ENCODE results near the gene REEP3.

Gene REEP3

DNA sequence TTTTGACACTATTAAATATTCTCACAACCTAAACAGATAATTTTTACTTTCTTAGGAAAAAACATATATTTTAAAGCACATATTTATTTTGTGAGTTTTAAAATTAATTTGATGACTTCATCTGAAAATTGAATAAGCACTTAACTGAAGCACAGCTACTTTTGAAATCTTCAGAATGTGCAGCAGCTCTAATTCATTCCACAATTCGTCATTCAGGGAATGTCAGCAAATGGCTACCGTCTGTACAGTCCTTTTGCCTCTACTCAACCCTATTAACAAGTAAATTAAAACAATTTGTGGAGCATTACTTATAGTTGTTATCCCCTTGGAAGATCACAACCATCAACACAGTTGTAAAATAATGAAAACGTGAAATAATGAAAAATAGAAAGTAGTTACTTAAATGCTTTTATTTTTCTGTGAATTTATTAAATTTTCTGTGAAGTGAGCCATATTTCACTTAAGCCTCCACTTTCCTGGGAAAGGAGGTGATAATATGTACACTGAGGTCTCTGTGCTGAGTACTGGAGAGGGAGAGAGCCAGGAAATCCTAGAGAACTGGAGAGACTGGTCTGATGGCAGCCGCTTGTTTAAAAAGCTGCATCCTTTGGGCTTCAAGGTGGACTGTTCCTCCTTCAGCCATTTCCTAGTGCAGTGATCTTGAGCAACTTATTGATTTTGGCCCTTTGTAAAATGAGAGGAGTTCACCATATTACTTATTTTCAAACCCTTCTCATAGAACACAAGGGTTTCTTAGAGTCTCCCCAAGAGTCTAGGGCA, 70.6 kb downstream of the REEP3 start:
- DNase-seq, result no peak

DNA sequence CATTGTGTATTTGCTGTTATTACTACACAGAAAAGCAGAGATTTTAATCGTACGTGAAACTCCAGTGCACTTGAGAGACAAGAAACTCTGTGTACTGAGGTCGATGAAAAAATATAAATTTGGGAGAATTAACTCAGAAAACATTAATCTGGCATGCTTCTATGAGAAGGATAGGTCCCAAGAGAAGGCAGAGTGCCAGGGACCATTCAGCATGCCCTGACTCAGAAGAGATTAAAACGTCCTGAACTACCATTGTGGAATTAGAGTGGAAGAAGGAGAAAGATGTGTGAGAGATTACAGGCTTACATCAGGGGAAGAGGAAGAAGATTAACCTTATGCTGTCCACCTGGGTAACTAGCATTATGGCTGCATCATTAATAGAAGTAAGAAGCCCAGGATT, 72.4 kb downstream of the REEP3 start:
- no peak for DNase-seq

DNA sequence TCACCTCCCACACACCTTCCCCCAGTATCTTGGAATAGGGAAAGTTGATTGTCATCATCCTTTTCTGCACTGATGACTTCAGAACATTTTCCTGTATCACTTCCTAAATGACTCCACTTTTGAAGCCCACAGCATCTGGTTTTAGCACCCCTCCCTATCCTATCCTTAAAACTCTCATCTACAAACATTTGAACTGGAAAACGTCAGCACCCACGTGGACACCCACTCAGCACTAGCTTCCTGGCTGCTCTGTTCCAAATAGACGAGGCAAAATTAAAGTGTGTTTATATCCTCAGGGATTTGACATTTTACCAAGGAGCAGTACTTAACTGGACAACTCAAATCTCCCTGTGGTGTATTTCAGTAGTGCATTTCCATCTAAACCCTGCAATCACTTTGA, 73.9 kb downstream of the REEP3 start:
- no peak for DNase-seq

DNA sequence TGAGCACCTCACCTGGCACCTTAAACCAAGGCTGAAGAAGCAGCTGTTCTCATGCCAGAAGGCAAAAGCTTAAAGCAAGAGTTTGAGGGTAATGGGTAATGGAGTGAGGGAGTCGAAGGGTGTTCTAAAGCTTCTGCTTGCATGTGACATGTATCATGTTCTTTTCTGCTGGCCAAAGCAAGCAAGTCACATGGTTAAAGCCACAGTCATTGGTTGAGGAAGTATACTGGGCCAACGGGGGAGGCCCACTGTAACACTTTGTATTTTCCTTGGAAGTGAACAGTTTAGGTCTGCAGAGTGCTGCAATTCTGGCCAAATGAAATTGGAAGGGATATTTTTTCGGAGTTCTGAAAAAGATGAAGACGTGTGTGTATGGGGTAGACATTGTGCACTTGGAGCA, 75.7 kb downstream of the REEP3 start:
- DNase-seq, result no peak

DNA sequence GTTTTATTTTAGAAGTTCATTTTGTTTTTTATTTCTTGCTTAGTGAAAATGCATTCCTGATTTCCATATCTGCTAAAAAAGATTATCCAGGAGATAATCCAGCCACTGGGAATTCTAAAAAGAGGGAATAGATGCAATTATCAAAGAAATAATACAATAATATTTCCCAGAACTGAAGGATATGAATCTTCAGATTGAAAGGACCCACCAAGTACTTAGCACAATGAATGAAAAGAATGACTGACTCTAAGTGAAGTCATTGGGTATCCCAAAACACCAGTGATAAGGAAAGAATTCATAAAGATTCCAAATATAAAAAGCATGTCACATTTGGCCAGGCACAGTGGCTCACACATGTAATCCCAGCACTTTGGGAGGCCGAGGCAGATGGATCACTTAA, 79.3 kb downstream of the REEP3 start:
- no peak for DNase-seq

DNA sequence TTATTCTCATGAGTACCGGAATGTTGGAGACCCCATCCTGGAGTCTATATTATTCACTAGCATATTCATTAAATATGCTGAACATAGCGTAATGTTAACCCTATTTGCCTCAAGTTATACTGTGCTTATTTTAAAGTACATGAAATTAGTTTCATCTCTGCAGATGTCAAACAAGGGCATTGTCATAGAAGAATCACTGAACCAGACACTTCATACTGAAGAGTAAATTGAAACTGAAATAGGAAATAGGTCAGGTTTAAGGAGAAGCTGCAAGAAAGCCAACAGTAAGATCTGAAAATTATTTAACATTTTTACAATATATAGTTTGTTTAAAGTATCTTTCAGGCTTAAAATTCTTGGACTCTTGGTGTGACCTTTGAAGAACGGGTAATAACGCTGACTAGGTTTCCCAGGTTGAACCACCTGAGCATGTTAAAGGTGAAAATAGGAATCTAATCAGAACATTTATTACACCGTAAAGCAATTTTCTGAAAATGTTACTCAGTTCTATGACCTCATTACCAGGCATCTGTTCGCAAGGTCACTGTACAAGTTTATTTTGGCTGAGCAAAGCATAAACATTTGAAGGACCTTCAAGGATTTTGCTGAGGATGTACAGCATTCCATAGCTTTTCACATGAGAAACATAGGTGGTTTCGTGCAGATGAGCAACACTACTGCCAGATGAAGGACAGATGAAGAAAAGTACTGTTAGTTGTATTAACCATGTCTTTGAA, 82.7 kb downstream of the REEP3 start:
- no peak for DNase-seq

DNA sequence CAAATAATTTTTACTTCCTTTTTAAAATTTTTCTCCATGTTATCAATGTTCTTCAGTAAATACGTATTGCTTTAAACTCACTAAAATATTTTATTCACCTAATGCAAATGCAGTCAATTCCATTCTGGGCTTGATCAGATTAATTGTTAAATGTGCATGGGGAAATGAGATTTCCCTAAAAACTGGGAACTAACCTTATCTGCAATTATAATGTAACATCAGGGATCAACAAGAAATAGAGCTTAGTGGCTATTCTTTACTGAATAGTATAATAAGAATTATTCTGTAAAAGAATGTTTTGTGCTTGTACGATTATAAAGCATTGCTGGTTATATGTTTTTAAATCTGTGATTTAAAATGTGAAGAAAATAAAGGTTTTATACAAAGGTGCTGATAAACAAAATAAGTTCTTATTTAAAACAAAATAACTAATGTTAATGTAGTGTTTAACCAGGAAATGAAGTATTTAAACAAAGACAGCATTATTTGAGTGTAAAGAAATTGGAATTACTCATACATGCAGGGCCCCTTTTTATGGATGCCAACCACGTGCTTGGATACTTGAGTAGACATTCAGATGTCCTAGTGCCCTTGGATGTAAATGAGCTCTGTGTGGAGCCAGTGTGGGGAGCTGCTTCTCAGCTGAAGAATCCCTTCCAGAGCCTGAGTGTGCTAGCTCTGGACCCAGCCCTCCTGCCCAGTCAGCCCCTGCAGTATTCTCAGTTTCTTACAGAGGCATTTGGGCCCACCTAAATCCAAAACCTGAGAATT, 84.2 kb downstream of the REEP3 start:
- no peak for DNase-seq

DNA sequence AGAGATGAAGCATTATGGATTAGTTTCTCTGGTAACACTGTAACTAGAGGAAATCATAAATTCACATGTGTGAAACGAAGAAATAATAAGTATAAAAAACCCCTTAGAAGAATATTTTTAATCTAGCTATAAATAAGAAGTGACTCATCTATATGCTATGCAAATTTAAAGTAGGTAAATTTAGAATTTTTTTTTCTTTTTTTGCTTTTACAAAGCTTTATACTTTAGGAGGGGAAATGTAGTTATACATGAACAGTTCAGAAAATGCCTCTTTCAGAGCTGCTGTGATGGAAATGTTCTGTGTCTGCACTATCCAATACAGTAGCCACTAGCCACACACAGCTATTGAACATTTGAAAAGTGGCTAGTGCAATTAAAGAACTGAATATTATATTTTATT, 87.3 kb downstream of the REEP3 start:
- no peak for DNase-seq

DNA sequence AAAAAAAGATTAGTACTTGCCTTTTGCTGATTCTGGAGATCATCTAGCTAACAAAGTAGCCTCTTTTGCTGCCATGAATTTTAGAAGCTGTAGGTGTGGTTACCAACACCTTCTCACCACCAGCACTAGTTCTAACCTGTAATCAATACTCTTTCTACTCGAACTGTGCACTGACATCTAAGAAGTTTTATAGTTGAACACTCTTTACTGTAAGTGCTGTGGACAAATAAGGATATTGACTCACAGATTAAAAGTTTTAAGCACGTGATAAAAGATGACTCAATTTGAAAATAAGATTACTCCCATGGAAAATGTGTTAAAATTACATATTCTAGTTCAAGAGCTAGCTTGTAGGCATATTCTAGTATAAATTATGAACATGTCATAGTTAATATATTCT, 89.9 kb downstream of the REEP3 start:
- DNase-seq, result no peak

DNA sequence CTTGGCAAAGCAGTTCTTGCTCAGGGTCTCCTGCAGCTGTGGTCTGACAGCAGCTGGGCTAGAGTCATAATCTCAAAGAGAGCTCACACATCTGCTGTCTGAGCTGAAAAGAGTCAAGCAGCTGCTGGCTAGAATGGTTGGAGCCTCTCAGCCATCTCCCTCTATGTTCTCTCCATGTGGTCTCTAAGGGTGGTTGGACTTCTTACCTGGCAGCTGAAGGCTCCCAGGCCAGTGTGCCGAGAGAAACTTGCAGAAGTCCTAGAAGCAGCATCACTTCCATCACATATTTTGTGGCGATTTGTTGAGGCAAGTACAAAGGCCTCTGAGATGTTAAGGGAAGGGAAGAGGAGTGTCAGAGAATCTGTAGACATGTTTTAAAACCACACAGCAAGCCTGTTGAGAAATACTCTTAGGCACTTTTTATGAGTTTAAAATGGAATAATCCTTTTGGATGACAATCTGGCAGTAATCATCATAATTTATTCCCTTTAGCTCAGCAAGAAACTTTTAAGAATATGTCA, 93.2 kb downstream of the REEP3 start:
- DNase-seq, result no peak

DNA sequence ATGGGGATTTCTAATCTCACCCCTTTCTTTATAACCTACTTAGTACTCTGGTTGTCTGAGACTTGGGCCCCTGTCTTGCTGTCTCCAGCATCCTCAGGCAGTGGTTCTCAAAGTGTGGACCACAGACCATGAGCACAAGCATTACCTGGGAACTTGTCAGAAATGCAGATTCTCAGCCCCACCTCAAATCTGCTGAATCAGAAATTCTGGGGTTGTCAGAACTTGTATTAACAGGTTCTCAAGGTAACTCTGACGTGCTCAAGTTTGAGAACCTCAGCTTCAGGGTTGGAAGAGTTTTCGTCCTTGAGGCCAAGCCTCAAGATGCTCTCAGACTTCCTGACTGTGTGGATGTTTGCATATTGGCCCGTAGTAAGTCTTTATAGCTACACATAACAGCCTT, 97.4 kb downstream of the REEP3 start:
- DNase-seq, result no peak

DNA sequence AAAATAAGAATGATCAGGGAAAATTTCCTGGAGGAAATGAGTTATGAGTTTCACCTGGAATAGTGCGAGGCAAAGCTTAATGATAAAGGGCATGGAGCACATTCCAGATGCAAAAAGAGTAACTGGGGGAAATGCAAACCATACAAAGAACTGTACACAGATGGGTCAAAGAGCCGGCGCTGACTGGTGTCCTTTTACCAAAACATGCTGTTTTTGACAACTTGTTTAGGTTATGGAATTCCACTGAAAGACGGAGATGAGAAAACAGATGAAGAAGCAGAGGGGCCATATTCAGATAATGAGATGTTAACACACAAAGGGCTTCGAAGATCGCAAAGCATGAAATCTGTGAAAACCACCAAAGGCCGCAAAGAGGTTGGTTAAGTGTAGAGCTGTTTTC, 98.2 kb downstream of the REEP3 start:
- DNase-seq, result no peak

DNA sequence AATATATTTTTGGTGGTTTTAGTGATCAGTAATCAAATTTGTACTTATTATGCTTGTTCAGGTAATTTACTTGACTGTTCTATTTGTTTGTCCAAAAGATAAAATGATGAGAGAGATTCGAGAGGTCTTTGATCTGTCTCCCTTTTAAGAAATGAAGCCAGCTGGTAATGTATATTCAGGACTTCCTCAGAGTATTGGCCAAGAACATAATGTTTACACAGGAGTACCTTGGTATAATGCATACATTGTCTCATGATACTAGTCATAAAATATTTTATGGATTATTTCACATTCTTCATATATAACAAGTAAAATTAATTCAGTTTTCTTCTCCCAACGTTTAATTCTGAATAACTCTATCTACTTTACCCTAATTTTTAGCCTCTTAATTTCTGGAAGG, 100.9 kb downstream of the REEP3 start:
- DNase-seq, result no peak

DNA sequence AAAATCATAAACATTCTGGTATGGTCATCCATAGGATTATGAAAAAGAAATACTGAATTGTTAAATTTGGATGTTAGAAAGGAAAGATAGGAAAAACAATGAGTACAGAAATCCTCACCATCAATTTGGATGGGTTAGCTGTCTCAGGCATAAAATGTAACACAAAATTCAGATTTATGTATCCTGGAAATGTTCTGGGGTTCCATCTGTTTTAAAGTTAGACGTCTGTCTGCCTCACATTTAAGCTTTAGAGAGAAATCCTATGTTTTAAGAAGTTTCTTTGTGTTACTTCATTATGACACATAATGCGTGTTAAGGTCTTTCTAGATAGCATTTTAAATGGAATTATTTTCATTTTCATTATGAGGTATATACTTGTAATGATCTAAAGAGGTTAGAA, 103.5 kb downstream of the REEP3 start:
- no peak for DNase-seq

DNA sequence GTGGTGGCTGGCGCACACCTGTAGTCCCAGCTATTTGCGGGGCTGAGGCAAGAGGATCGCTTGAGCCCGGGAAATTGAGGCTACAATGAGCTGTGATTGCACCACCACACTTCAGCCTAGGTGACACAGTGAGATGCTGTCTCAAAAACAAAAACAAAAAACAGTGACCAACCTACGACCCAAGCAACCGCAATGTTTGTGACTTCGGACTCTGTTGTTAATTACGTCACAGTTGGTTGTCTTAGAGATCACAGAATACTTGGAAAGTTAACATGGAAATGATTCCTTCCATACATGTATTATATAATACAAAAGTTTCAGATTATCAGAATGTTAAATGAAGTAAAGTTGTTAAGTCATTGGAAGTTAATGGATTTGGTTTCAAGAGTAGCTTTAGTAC, 106.2 kb downstream of the REEP3 start:
- no peak for DNase-seq

DNA sequence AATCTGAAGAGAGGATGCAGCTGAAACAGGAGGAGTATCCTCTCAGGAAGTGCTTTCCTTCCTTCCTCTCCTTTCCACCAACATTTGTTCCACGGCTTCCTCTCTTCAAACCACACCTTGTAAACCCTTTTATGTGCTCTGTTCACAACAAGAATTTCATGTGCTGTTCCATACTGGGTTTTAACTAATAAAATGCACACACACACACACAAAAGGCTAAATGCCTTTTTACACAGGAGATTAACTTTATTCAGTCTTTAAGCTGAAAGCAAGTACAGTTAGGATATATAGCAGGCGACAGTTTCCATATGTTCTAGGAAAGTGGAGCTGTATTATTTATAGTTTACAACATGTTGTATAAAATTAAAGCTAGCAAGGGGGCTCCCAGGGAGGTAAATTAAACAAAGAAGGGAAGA, 106.7 kb downstream of the REEP3 start:
- no peak for DNase-seq

DNA sequence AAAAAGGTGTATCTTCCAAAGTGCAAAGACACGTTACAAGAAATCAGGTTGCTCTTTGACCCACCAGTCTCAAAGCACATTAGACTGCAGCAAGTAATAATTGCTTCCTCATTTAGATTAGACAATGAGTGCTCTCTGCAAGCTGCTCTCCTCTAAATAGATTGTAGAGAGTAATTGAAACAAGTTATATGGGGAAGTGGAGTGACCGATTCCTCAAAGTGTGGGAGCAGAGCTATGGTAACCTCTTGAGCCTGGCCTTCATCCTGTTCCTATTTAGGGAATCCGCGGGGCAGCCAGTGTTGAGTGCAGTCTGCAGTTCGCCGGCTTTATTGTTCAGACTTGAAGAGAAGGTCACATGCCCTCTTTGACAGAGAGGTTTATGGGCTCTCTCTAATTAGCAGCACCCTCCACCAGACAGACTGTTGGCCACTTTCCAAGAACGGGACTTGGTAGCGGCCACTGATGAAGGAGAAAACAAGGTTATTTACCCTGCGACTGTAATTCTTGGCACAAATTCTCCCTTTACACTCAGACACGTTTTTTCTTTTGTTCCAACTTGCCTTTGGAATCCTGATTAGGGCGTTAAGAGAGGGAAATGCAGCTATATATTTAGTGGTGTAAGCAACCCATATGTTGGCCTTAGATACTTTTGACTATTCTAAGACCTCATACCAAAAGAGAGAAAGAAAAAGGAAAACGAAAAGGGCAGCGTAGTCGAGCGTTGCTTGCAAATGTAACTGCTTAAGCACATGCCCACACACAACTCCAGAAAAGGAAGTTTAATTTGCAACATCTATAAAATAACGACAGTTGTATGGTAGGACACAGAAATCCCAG, 107.5 kb downstream of the REEP3 start:
- peak; percentile 29 for DNase-seq

DNA sequence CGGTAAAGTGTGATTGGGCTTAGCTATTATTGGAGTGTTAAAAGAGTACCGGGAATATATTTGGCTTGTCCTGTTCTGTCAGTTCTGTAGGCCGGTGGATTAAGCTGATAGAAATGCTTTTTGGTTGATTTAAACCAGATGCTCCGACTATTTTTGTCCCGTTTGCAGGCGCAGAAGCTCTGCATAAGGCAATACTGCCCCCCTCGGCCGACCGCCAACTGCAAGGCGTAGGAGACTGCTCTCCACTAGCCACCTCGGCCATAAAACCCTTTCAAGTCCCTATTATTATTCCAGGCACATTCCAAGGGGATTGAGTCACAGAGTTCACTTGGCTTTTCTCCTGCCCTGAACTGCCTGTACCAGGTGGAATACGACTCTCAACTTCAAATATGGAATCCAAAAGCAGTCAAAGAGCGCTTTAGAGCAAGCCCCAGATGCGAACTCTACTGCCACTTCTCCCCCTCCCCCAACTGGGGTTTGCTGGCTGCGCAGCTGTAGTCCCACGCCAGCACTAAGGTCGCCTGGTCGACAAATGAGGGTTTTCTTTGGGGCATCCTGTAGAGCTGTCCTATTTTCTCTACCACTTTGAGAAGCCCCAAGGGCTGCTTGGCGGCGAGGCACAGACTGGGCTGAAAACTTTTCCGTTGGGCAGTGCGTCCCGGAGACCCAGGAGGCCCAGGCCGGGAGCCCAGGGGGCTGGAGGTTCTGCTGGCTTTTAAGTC, 108.3 kb downstream of the REEP3 start:
- DNase-seq, result peak; percentile 4

DNA sequence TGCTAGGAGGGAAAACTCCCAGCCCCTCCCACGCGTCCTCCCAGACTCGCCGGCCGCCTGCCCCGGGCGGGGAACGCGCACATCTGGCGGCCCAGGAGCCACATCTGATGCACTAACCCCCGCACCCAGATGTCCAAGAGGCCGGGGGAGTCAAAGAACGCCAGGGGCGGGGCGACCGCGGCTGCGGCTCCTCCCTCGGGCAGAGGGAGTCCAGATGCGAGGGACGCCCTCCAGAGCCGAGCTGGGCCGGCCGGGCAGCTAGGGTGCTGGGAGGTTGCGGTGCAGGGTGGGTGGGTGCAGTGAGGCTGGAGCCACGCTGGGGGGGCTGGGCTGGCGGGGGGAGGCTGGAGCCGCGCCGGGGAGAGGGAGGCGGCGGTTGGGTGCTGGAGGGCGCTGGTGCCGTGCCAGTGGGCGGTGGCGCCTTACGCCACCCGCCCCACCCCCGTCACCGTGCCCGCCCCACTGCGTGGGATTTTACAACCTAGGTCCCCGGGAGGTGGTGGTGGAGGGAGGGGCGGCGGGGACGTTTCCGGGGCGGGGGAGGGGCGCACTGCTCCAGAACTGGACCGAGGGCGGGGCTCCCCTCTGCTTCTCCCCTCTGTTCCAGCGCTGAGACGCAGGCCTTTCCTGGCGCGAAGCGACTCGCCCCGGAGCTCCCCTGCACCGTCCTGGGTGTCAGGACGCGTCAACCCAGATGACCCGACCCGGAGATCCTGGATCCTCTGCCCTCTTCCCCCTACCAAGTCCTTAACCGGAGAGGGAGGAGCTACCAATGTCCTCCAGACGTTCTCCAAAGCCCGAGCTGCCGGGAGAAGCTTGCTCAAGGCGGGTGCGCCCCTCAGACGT, 109.1 kb downstream of the REEP3 start:
- peak; percentile 1 for DNase-seq

DNA sequence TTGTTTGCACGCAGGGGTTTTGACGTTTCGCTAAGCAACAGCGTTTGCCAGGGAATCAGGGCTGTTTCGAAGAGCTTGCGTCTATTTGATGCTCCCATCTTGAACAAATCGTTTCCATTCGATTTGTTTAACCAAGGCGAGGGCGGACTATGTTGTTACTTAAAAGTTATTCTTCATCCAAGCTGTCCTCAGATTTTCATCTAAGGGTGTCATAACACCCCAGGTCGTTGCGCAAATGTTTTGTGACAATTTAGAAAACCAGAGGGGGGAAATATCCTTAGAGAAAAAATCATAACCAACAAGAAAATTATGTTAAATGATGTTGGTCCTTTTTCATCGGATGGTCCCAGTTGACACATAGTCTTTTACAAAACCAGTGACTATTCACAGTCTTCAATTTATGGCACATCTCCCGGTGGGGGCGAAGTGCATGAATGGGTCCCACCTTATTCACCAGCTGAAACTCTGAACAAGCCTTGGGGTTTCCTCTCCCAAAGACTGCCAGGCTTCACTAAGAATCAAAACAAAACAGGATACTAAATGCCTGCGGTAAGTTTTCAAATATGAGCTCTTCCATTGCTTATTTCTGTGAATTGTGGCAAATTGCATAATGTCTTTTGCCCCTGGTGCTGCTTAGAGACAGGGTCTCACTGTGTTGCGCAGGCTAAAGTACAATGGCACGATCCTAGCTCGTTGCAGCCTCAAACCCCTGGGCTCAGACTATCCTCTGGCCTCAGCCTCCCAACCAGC, 109.9 kb downstream of the REEP3 start:
- DNase-seq, result no peak

All from NCI-H187 treated with DMSO at 0.1 percent for 48 hours (cell line).